Measurements from ENCODE around the gene AURKAIP1. TPM values are rescaled to one million over a fixed set of nuclear protein-coding genes. Genes with fewer than 3 reads are reported as not detected.

The AURKAIP1 gene
- total and polyA plus RNA-seq, 2 of the 13 experiments (the other 11 are each of a cell fraction or from before 2014, with no cell fraction given), result 69.5 to 175 TPM

- TF ChIP-seq MTERF4 (CRISPR knock-in tag; IDR thresholded peaks at IDR 0.05) (peak; percentile 66; the same call in 1 of the 2 replicates), POGK (CRISPR knock-in tag; conservative IDR thresholded peaks at IDR 0.05) (0 out of 2 replicates have a peak, but pooled peaks have one; percentile 12), ARNT2 (CRISPR knock-in tag; IDR thresholded peaks at IDR 0.05; ENCODE audit: low read depth) (peak; percentile 52), HNF4A (CRISPR knock-in tag; IDR thresholded peaks at IDR 0.05) (peak; percentile 3; the same call in 1 of the 2 replicates), MED13 (CRISPR knock-in tag; IDR thresholded peaks at IDR 0.05) (no peak), ZSCAN9 (CRISPR knock-in tag; IDR thresholded peaks at IDR 0.05; ENCODE audit: borderline replicate concordance) (peak; percentile 19; the same call in 1 of the 2 replicates), ZNF235 (CRISPR knock-in tag; IDR thresholded peaks at IDR 0.05; ENCODE audit: borderline replicate concordance) (0 out of 2 replicates have a peak, but pooled peaks have one; percentile 66), RORA (CRISPR knock-in tag; IDR thresholded peaks at IDR 0.05) (no peak), PCBP1 (IDR thresholded peaks at IDR 0.05; ENCODE audit: borderline replicate concordance, low read depth, low read length) (no peak), BCLAF1 (IDR thresholded peaks at IDR 0.05) (no peak), GLI4 (CRISPR knock-in tag; IDR thresholded peaks at IDR 0.05; ENCODE audit: borderline replicate concordance) (no peak), PAF1 (CRISPR knock-in tag; IDR thresholded peaks at IDR 0.05) (no peak), YY1 (IDR thresholded peaks at IDR 0.05; ENCODE audit: insufficient read depth, insufficient replicate concordance, low read depth, low read length) (peak; percentile 9), SALL1 (CRISPR knock-in tag; IDR thresholded peaks at IDR 0.05) (peak; percentile 11; the same call in 1 of the 2 replicates), SMARCE1 (IDR thresholded peaks at IDR 0.05; ENCODE audit: borderline replicate concordance) (no peak), HES4 (CRISPR knock-in tag; IDR thresholded peaks at IDR 0.05; ENCODE audit: borderline replicate concordance) (peak; percentile 74; the same call in 1 of the 2 replicates)
- TF ChIP-seq, protein P1, sequence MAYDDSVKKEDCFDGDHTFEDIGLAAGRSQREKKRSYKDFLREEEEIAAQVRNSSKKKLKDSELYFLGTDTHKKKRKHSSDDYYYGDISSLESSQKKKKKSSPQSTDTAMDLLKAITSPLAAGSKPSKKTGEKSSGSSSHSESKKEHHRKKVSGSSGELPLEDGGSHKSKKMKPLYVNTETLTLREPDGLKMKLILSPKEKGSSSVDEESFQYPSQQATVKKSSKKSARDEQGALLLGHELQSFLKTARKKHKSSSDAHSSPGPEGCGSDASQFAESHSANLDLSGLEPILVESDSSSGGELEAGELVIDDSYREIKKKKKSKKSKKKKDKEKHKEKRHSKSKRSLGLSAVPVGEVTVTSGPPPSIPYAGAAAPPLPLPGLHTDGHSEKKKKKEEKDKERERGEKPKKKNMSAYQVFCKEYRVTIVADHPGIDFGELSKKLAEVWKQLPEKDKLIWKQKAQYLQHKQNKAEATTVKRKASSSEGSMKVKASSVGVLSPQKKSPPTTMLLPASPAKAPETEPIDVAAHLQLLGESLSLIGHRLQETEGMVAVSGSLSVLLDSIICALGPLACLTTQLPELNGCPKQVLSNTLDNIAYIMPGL (CRISPR knock-in tag; IDR thresholded peaks at IDR 0.05; ENCODE audit: borderline replicate concordance in 1 of 2, low read depth in 1 of 2), result peak; percentile 53 to 88; a peak in 3 of 4 replicates
- TF ChIP-seq, protein P2, sequence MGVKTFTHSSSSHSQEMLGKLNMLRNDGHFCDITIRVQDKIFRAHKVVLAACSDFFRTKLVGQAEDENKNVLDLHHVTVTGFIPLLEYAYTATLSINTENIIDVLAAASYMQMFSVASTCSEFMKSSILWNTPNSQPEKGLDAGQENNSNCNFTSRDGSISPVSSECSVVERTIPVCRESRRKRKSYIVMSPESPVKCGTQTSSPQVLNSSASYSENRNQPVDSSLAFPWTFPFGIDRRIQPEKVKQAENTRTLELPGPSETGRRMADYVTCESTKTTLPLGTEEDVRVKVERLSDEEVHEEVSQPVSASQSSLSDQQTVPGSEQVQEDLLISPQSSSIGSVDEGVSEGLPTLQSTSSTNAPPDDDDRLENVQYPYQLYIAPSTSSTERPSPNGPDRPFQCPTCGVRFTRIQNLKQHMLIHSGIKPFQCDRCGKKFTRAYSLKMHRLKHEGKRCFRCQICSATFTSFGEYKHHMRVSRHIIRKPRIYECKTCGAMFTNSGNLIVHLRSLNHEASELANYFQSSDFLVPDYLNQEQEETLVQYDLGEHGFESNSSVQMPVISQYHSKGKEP (CRISPR knock-in tag; IDR thresholded peaks at IDR 0.05), result no peak
Measured at GRCh38 chr1:1347663-1348419, 27.2 kb downstream of the AURKAIP1 start (continued).
